HEK293T (cell line): ENCODE measurements around the gene CDH20.

Experiments
- ARNT ChIP-seq: fragments of 450-650 bp; IDR thresholded peaks from 2 replicates; pipeline ENCODE4 v1.6.1; 2017; ENCODE audit warnings: mild to moderate bottlenecking
- ELF4 ChIP-seq: fragments of 450-650 bp; IDR thresholded peaks from 2 replicates; pipeline ENCODE4 v1.6.1; 2017; ENCODE audit warnings: antibody characterized with exemption
- FOXA1 ChIP-seq: fragments of 450-650 bp; IDR thresholded peaks from 2 replicates; pipeline ENCODE4 v1.6.1; 2016; ENCODE audit warnings: mild to moderate bottlenecking
- FOXK2 ChIP-seq: fragments of 450-650 bp; IDR thresholded peaks from 2 replicates; pipeline ENCODE4 v1.6.1; 2016; ENCODE audit warnings: mild to moderate bottlenecking
- FOXM1 ChIP-seq: fragments of 450-650 bp; IDR thresholded peaks from 2 replicates; pipeline ENCODE4 v1.6.1; 2017; ENCODE audit warnings: mild to moderate bottlenecking, borderline replicate concordance
- L3MBTL2 ChIP-seq: fragments of 450-650 bp; conservative IDR thresholded peaks from 2 replicates; pipeline ENCODE4 v1.6.1; 2016; ENCODE audit warnings: mild to moderate bottlenecking
- LEF1 ChIP-seq: fragments of 450-650 bp; IDR thresholded peaks from 2 replicates; pipeline ENCODE4 v1.6.1; 2017; ENCODE audit warnings: mild to moderate bottlenecking, borderline replicate concordance
- NFRKB ChIP-seq: fragments of 450-650 bp; IDR thresholded peaks from 2 replicates; pipeline ENCODE4 v1.6.1; 2016; ENCODE audit warnings: mild to moderate bottlenecking, moderate library complexity
- SP1 ChIP-seq: fragments of 450-650 bp; IDR thresholded peaks from 2 replicates; pipeline ENCODE4 v1.6.1; 2017
- SUZ12 ChIP-seq: fragments of 450-650 bp; IDR thresholded peaks from 2 replicates; pipeline ENCODE4 v1.6.1; 2016; ENCODE audit warnings: mild to moderate bottlenecking
- TARDBP ChIP-seq: fragments of 450-650 bp; IDR thresholded peaks from 2 replicates; pipeline ENCODE4 v1.6.1; 2016
- ZNF384 ChIP-seq: fragments of 450-650 bp; IDR thresholded peaks from 2 replicates; pipeline ENCODE4 v1.6.1; 2016
- TF ChIP-seq, protein P1 (sequence below): fragments of 450-650 bp; IDR thresholded peaks from 2 replicates; pipeline ENCODE4 v1.6.1; 2016

DNA sequence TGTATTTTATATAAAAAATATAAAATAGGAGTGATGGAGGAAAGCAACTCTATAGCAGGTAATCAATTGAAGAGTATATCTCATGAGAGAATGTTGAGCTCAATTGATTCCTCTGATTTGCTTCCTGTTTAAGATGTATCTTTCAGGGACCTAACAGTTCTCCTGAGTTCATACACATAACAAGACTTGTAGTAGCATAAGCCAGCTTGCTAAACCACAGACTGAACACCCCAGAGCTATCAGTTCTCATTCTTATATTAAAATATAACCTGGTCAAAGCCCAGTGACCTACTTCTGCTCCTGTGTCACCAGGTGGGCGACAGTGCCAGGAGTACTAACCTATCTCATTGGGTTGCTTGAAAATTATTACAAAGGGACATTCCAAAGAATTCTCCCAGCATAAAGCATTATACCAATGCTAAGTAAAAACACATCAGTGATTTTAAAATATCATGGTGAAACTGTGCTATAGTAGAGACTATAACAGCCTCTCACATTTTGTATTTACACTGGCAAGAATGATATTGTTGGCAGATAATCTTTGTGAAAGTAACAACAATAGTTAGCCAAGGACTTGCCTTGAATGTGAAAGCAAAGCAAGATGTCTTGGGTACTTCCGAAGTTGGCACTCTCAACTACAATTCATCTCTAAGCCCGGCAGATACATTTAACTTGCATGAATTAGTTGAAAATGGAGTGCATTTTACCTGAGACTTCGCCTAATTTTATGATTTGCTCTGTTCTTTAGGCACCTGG is 40.8 kb upstream of the CDH20 start:
- TF ChIP-seq FOXK2 (no peak), SUZ12 (no peak), ARNT (no peak), SP1 (no peak), FOXM1 (no peak), NFRKB (no peak), TARDBP (no peak), ELF4 (no peak), L3MBTL2 (no peak), FOXA1 (no peak), ZNF384 (no peak), LEF1 (no peak)
- TF ChIP-seq, protein P1, sequence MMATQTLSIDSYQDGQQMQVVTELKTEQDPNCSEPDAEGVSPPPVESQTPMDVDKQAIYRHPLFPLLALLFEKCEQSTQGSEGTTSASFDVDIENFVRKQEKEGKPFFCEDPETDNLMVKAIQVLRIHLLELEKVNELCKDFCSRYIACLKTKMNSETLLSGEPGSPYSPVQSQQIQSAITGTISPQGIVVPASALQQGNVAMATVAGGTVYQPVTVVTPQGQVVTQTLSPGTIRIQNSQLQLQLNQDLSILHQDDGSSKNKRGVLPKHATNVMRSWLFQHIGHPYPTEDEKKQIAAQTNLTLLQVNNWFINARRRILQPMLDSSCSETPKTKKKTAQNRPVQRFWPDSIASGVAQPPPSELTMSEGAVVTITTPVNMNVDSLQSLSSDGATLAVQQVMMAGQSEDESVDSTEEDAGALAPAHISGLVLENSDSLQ: no peak
